ENCODE measurements around the gene TKT.
"Not testable (repeated sequence)": the region's sequence is repeated elsewhere in the genome, so short reads cannot be mapped to it uniquely, and the experiment has no call there.

Gene TKT

GRCh38 chr3:53255775-53256703, at the start of gene TKT:
Gene TKT, minus strand, starts transcription at chr3:53256022. Its CDS starts 80 bp downstream, at chr3:53255942.
- DNase-seq = peak; percentile 88

- no peak for DNase-seq
Observed at GRCh38 chr3:53303957-53304356, 48.1 kb upstream of the TKT start.

GRCh38 chr3:53303549-53303948, 47.7 kb upstream of the TKT start:
- no peak for DNase-seq

- no peak for DNase-seq
Observed at GRCh38 chr3:53300826-53301225, 45.0 kb upstream of the TKT start.

GRCh38 chr3:53299611-53300023, 43.8 kb upstream of the TKT start:
- DNase-seq = peak; percentile 67

- DNase-seq = no peak
Observed at GRCh38 chr3:53295410-53295809, 39.6 kb upstream of the TKT start.

- DNase-seq = peak; percentile 17
Observed at GRCh38 chr3:53293867-53294266, 38.0 kb upstream of the TKT start.

GRCh38 chr3:53288214-53288613, 32.4 kb upstream of the TKT start:
- DNase-seq = no peak

GRCh38 chr3:53287131-53287629, 31.4 kb upstream of the TKT start:
- peak; percentile 45 for DNase-seq

GRCh38 chr3:53286727-53287126, 30.9 kb upstream of the TKT start:
- DNase-seq = no peak

- DNase-seq = no peak
Observed at GRCh38 chr3:53282581-53282980, 26.8 kb upstream of the TKT start.

GRCh38 chr3:53278667-53279066, 22.8 kb upstream of the TKT start:
- DNase-seq = no peak

GRCh38 chr3:53274938-53275605, 19.2 kb upstream of the TKT start:
- DNase-seq = no peak

GRCh38 chr3:53273146-53273670, 17.4 kb upstream of the TKT start:
- no peak for DNase-seq

- peak; percentile 90 for DNase-seq
Observed at GRCh38 chr3:53269888-53270880, 14.4 kb upstream of the TKT start.

GRCh38 chr3:53269193-53269592, 13.4 kb upstream of the TKT start:
- not testable (repeated sequence) for DNase-seq

GRCh38 chr3:53267766-53268165, 11.9 kb upstream of the TKT start:
- no peak for DNase-seq

GRCh38 chr3:53264718-53265117, 8.9 kb upstream of the TKT start:
- DNase-seq = no peak

- no peak for DNase-seq
Observed at GRCh38 chr3:53263907-53264306, 8.1 kb upstream of the TKT start.

- DNase-seq = no peak
Observed at GRCh38 chr3:53261712-53262111, 5.9 kb upstream of the TKT start.

- no peak for DNase-seq
Observed at GRCh38 chr3:53260286-53260785, 4.5 kb upstream of the TKT start.
